Measurements from ENCODE around the gene HDLBP.

Gene HDLBP

DNA sequence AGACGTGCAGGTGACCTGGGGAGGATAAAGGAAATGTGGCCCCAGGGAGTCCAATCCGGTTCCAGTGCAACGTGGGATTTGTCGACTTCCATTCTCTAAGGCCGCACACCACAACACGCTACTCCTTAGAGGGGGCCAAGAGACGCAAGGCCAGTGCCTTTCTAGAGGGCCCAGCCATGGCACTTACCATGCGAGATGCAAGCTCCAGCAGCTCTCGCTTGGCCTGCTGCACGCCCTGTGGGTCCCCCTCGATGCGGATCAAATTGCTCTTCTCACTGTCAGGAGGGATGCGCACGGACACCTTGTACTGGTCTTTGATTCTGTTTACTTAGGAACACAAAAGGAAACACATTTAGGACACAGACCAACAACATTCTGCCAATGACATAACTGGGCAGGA lies 65.8 kb downstream of the HDLBP start:
- DNase-seq = no peak

DNA sequence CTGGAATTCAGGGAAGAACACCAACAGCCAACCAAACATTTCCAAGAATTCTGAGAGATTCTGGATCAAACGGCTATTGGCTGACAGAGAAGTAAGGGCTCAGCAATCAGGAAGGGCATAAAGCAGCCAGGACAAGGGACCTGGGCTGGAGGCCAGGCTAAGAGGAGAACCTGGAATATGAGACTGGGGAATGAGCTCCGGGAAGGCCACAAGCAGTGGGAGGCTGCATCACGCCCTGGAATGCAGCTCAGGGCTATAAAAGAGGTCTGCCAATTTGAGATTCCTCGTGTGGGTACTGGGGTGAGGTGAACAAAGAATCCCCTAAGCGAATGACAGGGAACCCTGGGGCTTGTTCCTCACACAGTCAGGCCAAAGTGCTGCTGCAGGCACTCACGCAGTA lies 66.6 kb downstream of the HDLBP start:
- no peak for DNase-seq

DNA sequence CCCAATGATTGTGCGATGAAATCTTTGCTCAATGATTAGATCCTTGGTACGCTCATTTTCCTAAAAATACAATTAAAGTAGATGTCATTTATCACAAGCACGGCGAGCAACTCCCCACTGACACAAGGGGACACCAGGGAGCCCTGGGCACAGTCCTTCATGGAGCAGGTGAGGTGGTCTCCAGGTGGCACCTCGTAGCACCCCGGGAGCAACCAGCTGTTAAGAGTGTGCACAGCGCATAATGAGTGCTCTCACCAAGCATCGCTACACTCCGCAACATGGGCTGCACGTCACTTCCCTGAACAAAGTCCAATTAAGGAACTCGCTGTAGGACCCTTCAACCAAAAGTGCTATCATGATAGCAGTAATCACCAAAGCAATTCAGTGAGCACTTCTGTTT lies 67.2 kb downstream of the HDLBP start:
- DNase-seq = no peak

DNA sequence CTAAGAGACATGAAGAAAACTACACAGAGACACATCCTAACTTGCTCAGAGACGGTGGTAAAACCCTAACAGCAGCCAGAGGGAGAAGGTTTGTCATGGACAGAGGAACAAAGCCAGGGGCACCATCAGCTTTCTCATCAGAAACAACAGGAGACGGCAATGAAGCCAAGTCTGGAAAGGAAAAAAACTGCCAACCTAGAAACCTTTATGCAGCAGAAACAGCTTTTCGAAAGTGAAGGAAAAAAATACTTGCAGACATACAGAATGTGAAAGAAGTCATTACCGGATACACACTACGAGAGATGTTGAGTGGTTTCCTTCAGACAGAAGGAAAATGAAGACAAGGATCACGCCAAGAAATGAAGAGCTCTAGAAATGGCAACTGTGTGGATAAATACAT lies 71.1 kb downstream of the HDLBP start:
- DNase-seq = no peak

DNA sequence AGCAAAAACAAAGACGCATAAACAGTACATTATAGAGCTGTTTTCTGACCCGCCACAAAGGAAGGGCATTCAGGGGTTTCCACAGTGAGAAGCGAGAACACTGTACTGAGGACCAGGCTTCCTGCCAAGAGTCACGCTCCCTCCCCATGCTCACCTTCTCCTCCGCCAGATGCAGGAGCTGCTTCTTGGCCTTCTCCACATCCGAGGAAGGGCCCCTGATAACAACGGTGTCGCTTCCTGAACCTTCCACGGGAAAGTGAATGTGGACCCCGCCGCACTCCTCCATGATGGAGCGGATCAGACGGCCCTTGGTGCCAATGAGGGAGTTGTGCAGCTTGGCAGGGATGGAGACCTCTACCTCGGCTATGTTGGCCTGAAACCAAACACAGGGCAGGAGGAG lies 73.2 kb downstream of the HDLBP start:
- DNase-seq = no peak

DNA sequence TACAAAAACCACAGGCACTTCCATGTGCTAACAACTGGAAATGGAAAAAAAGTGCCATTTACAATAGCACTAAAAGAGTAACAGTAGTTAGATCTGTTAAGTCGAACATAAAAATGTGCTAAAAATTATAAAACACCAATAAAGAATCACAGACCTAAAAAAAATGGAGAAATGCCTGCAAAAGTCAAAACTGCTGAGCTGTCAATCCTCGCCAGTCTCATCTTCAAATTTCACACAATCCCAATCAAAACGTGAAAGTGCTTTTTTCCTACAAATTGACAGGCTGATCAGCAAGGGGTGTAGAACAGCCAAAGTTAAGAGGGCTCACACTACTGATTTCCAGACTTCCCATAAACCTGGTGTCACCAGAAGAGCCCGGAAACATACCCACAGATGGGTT lies 73.8 kb downstream of the HDLBP start:
- DNase-seq = no peak

DNA sequence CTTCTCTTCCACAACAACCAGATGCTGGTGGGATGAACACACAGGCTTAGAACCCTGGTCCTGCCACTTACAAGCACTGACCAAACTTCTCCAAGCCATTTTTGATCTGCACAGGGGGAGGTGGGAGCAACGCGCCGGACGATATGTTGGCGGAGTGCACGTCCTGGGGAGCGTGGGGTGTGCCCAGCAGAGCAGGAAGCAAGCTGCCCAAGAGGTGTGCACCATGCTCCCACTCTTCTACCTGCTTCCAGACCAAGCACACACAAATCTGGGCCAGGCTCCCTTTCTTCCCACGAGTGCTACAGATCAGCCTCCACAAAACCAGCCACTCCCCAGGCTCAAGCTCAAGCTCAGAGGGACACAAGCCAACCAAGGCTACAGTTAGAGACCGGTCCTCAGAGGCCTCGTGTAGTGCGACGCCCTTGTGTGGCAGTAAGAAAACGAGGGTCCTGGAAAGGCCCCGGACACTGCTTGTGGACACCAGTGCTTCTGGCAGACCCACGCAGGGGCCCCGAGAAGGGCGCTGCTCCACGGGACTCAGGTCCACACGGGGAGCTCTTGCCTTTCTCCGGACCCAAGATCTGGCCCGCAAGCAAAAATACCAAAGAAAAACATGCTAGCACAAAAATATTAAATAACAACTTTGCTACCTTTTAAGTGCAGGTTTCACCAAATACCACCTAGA lies 75.0 kb downstream of the HDLBP start:
- DNase-seq = no peak

DNA sequence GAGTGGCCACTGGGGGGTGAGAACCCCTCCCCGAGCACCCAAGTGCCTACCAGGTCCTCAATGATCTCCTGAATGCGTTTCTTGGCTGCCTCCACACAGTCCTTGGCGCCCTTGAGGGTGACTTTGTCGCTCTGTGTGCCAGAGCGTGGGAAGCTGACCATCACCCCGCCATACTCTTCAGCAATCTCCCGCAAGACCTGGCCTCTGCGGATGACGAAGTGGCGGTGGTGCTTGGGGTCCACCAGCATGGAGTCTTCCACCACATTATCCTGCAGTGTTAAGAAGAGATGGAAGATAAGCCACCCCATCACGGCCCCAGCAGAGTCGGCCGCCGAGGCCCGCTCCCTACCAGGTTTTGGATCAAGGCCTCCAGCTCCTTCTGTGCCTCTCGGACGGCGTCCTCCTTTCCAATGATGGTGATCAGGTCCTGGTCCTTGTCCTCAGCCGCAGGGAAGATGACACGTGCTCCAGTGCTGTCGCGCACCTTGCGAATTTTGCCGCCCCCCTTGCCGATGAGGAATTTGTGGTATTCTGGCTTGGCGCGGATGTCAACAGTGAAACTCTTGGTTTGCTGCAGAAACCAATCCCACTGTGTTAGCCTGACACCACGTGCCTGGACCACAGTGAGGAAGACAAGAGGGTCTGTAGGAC lies 75.8 kb downstream of the HDLBP start:
- no peak for DNase-seq

DNA sequence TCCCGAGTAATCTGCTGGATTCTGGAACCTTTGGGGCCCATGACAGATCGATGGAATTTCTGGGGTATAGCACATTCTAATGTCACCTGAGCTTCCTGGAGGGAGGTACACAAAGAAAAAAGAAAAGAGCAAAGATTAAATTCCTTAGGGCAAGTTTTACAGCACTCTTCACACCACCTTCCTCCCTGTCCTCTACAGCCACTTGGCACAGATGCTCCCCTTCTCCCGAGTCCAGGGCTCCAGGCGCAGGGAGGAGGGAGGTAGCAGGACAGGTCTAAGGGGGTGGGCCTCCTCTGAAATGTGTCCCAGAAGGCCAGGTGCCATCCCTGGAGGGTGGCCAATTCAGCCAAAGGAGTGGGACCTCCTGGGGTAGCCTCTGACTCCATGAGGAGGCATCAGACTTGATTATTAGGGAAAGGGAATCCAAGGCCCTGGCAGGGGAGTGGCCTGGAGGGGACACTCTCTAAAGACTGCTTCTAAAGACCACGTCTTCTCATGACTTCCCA lies 76.7 kb downstream of the HDLBP start:
- no peak for DNase-seq

DNA sequence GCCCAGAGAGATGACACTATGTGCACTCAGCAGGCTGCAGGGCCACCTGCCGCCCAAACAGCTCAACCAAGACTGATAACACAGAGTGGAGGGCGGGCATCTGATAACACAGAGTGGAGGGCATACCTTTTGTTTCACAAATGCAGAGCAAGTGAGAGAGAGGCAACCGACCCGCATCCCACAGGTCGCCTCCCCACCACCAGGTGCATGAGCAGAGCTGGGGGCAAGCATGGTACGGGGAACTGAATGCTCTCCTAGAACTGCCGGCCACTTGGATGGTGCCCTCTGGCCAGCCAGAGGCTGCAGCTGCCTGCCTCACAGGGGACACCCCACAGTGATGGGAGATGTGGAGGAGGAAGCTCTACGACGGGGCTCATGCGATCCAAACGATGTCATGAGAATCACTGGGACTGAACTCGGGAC lies 77.5 kb downstream of the HDLBP start:
- no peak for DNase-seq

DNA sequence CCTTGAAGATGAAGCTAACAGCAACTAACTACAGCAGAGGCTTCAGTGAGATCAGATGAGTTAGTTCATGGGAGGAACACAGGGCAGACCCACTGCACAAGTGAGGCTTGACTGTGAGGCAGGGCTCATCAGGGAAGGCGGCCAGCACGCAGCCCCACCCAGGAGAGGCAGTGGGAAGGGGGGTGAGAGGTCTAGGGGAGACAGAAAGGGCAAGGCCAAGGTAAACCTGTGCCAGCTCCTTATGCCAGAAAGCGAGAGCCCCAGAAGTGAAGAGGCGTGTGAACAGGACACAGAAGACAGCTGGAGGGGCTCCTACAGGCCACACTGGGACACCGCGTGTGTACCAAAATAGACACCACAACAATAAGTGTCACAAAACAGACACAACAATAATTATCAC lies 78.4 kb downstream of the HDLBP start:
- no peak for DNase-seq

DNA sequence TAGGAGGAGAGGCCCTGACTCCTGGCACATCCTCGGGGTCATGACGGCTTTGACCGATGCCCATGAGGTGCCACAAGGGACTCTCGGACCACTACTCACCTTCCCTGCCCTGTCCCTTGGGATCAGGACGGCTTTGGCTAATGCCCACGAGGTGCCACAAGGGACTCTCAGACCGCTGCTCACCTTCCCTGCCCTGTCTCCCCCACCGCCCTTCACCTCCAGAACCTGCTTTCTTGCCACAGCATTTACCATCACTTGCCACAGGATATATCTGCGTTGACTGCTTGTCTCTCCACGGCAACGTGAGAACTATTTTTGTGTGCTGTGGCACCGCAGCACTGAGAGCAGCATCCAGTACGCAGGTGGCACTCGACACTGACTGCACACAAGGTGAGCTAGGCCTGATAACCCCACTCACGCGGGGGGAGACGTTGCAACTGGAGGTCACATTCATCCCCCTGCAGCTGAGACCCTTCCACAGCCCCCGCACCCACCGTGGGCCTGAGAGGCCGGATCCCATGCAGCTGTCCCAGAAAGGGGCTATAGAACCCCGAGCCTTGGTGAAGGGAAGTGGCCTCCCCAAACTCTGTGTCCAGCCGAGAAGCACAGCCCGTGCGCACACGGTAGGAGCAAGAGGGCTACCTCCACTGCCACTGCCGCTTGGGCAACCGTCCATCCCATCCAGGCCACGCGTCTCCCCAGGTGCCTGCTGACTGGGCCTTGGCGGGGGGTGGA lies 79.4 kb downstream of the HDLBP start:
- no peak for DNase-seq

DNA sequence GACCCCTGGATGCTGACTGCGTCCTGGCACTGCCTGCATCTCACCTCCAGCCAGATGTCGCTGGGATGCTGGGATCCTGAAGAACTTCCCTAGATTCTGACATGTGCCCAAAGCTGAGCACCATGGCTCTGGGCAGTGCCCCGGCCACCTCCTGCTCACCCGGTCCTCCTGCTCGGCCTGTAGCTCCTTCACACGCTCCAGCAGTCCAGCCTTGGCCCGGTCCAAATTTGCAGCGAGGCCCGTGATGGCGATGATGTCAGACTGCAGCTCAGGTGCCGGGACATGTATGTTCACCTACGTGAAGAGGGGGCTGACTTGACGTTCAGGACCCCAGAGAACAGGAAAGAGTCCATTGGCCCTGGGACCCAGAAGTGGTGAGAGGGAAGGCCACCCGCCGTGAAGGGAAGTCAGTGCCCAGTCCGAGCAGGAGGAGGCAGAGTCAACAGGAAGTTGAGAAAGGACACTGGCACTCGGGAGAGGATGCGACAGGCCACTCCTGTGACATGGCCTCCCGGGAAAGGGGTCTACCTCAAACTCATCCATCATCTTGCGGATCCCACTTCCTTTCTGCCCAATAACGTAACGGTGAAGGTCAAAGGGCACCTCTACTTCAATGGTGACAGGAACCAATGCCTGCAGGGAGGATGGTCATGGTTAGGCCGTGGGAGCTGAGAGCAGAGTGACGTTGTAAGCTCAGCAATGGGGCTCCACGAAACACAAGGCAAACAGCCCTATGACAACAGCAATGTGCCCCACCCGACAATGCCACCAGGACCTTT lies 80.3 kb downstream of the HDLBP start:
- DNase-seq = no peak

DNA sequence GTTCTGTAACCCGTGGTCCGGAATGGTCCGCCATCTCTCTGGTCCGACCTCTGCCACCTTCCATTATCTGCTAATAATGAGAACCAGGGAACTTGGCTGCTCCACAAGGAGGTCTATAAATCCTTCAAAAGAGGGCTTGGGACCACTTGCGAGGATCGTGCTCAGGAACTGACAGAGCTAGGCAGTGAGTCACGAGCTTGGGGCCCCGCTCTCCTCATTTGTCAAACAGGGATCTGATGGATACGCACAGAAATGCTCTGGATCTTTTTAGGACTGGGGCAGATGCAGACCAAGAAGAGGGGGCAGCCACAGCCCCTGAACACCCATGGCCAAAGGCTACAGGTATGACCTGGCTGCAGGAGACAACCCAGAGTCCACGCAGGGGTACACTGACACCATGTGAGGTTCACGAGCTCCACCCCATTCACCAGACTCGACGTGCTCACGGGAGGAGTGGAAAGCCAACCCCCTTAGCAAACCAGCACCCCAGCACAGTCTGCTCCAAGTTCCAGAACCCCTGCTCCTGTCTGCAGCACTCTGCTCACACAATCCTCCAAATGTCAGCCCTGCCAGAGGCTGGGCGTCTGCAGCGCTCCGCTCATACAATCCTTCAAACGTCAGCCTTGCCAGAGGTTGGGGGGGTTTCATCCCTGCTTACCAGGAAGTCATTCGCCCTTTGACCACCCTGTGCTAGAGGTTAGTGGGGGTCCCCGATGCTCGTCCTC lies 81.2 kb downstream of the HDLBP start:
- no peak for DNase-seq

DNA sequence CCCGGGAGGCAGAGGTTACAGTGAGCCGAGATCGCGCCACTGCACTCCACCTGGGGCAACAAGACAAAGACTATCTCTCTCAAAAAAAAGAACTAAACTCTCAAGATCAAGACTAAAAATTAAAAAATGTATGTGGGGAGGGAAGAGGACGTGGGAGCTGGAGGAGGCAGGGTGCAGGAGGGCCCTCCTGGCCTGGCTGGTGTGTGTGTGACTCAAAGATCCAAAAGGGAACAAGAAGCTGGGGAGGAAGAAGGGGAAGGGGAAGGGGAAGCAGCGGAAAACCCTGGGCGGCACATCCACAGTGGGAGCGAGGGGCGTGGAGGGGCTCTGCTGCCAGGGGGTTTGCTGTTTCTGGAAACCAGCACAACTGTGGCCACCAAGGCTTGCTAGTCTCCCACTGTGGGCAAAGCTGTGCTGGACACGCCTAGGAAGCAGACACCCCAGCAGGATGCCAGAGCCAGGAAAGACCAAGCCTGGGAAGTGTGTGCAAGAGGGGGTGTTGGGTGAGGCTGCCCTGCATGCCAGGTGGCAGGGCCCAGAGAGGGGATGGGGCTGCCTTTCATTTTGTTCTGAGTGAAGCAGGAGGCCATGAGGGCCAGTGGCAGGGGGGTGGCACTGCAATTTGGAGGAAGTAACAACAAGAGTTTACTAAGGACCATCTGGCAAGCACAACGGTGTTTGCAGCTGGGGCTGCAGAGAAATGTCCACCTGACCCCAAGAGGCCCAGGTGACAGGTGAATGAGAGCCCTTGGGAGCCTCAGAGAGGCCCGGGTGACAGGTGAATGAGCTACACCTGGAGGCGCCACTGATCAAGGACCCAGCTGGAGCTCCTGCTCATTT lies 82.5 kb downstream of the HDLBP start:
- DNase-seq = no peak

DNA sequence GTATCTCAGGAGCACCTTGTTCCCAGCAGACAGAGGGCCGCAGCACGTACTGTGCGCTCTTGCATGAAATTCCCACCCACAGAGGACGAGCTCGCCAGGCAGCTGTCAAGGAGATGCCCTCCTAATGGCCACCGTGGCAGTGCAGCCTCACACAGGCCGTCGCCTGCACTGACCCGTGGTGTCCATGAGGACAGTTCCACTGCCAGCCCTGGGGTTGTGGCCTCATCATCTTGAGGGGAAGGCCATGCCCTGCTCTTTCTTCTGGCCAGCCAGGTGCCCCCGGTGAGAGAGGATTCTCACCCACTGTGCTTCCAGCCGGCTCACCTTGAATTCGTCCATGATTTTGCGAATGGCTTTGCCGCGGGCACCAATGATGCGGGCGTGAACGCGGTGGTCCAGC lies 85.0 kb downstream of the HDLBP start:
- no peak for DNase-seq

DNA sequence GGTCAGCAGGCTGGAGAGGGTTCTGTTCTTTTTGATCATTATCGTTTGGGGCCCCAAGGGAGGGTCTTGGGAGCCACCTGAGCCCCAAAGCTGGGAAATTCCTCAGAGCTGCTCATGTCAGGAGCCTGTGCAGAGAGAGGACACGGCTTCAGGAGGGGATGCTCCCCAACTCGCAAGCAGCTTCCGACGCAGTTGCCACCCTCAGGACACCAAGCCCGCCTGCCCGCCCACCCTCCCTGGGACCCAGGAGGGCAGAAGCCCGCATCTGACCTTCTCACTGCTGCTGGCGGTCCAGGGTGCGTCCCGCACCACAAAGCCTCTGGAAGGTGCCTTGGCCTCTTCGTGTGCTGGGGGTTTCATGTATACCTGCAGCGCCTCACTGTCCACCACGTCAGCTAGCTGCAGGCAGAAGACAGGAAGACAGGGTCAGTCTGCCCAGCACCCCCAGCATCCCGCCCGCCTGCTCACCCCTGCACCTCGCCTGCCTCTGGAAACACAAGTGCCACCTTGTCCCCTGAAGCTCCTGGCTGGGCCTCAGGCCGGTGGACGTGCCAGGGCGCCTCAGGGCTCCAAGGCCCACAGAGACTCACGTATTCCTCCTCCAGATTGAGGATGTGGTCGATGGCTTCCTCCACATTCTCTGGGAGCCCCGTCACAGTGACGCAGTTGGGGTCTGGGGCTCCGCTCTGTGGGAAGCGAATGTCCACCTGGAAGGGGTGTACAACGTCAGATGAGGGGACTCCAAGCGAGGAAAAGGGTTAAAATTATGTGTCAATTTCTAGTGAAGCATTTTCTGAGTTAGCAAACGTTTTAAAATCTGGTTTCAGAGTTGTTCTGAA lies 85.7 kb downstream of the HDLBP start:
- DNase-seq = no peak

DNA sequence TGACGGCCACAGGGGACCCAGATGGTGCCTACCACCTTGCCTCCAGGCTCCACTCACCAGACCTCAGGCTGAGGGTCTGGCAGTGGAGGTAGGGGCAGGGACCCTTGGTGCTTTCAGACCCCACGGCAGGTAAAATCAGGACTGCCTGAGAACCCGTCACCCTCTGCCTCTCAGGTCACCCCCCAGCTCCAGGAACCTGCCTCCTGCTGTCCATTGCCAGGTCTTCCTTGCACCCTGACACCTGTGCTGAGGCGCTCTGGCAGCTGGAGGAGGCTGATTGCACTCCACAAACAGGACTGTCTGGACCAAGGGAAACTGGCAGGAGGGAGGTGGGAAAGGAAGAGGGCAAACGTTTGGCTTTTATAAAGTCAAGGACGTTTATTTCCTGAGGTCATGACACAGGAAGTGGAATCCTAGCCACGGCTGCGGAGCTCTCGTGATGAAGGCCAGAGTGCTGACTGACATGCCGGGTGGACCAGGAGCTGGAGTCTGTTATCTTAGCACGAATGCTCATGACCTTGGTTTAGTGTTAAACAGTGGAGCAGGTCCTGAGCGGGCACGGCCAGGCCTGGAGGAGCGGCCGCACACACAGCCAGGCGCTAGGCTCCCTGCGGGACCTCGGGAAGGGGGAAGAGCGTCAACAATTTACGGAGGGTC lies 86.5 kb downstream of the HDLBP start:
- DNase-seq = no peak

DNA sequence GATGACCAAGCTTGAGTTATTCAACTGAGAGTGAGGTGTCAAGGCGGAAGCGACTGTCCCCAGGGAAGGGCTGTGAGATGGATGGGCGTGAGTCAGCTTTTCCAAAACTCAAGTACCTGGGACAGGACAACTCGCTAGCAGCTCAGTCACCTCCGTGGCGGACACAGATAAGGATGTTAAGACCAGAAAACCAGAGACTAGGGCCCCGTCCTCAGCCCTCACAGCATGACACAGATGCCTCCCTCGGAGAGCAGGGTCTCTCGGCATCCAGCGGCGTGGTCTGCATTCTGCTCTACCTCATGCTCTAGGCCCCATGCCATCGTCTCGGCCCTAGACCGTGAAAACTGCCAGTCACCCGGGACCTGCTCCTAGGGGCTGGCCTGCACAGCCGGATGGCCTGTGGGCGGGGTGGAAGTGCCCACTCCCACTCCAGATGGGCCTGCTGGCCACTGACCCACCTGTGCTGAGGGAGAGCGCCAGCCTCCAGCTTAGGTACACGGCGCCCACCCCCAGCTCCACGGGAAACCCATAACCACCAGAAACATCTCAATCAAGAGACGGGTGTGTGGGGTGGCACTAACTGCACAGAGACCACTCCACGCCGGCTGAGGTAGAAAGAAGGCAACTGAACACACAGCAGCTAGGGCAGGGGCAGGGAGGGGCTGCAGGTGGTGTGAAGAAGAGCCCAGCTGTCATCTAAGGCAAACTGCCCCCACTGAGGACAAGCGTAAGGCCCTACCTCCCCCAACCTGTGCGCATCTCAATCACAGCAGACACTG lies 87.2 kb downstream of the HDLBP start:
- no peak for DNase-seq

All from right forelimb (tissue), 1 donor.